Gastroesophageal sphincter (tissue), 3 donors: ENCODE data around the gene TMEM170A.

Experiments used
- CTCF ChIP-seq, 4 experiments: fragments of 200-600 bp in 2 of 4; fragments of 450-650 bp in 2 of 4; sonication (generic) in 1 of 4; IDR thresholded peaks; one replicate each; pipeline ENCODE4 v1.5.1; 2017 to 2019; ENCODE audit warnings: antibody characterized with exemption in 4 of 4, mild to moderate bottlenecking in 2 of 4, moderate library complexity in 2 of 4
- EP300 ChIP-seq: sonication (generic); formaldehyde crosslinking; IDR thresholded peaks from one replicate; pipeline ENCODE4 v1.6.1; 2017; ENCODE audit warnings: antibody characterized with exemption, mild to moderate bottlenecking
- POLR2A ChIP-seq, 2 donors: fragments of 450-650 bp; IDR thresholded peaks; one replicate each; pipeline ENCODE4 v1.6.1; 2017; ENCODE audit warnings: antibody characterized with exemption in 2 of 2, mild to moderate bottlenecking in 2 of 2, moderate library complexity in 1 of 2

GRCh38 chr16:75482434-75483205 lies 18.1 kb upstream of the TMEM170A start:
- TF ChIP-seq CTCF (IDR thresholded peaks at IDR 0.05) (no peak), POLR2A (IDR thresholded peaks at IDR 0.05) (no peak), EP300 (no peak)
